GM18502 (cell line): Measurements from ENCODE around the gene BHLHE23.

Experiments used
- ATAC-seq: cut with Tn5 transposase; IDR thresholded peaks from one replicate; pipeline ENCODE4 v1.9.1; 2021; ENCODE audit warnings: mild to moderate bottlenecking; ENCODE audit not compliant: unreplicated experiment, poor library complexity

Gene BHLHE23

DNA sequence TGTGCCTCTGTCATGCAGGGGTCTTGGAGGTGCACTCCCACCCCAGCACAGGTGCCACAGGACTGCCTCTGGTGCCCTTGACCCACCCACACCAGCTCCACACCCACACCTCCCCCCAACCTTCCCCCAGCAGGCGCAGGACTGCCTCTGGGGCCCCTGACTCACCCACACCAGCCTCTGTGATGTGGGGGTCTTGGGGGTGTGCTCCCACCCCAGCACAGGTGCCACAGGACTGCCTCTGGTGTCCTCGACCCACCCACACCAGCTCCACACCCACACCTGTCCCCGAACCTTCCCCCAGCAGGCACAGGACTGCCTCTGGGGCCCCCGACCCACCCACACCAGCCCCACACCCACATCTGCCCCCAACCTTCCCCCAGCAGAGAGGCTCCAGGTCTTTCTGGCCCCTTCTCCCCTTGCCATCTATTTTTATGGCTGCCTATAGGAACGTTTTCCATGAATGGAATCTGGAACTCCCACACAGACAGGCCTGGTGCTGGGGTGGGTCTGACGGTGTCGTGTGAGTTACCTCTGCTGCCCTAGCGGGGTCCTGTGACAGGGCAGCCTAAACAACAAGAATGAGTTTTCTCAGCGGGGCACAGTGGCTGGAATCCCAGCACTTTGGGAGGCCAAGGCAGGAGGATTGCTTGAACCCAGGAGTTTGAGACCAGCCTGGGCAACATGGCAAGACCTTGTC, 30.8 kb downstream of the BHLHE23 start:
- ATAC-seq: no peak

- ATAC-seq: no peak
Observed at GRCh38 chr20:62975251-62975760, 31.5 kb downstream of the BHLHE23 start.

- ATAC-seq: no peak
Observed at GRCh38 chr20:62972845-62973745, 33.7 kb downstream of the BHLHE23 start.

DNA sequence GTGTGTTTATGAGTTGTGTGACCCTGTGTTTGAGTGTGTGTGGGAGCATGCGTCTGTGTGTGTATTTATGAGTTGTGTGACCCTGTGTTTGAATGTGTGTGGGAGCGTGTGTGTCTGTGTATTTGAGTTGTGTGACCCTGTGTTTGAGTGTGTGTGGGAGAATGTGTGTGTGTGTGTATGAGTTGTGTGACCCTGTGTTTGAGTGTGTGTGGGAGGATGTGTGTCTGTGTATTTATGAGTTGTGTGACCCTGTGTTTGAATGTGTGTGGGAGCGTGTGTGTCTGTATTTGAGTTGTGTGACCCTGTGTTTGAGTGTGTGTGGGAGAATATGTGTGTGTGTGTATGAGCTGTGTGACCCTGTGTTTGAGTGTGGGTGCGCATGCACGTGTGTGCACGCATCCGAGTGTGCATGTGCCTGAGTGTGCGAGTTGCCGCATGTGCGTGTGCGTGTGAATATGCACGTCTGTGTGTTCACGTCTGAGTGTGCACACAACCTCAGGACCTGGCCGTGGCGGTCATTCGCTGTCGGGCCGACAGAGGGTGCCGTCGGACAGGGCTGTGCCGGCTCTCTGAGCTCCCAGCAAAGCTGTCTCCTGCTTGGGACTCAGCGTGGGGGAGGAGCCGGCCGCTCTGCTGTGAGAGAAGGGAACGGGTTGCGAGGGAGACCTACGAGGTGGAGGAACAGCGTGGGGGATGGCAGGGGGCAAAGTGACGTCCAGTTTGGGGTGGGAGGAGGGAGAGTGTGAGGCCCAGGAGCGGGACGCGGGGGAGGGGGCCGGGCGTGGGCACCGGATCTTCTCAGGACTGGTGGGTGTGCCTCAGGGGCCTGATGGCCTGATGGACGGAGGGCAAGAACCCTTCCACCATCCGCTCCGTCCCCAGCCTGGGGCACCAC, 34.6 kb downstream of the BHLHE23 start:
- ATAC-seq: peak; percentile 76

GRCh38 chr20:62971211-62971949, 35.4 kb downstream of the BHLHE23 start:
- ATAC-seq: no peak

- ATAC-seq: no peak
Observed at GRCh38 chr20:62970307-62971210, 36.2 kb downstream of the BHLHE23 start.

- ATAC-seq: no peak
Observed at GRCh38 chr20:62969939-62970306, 36.8 kb downstream of the BHLHE23 start.

DNA sequence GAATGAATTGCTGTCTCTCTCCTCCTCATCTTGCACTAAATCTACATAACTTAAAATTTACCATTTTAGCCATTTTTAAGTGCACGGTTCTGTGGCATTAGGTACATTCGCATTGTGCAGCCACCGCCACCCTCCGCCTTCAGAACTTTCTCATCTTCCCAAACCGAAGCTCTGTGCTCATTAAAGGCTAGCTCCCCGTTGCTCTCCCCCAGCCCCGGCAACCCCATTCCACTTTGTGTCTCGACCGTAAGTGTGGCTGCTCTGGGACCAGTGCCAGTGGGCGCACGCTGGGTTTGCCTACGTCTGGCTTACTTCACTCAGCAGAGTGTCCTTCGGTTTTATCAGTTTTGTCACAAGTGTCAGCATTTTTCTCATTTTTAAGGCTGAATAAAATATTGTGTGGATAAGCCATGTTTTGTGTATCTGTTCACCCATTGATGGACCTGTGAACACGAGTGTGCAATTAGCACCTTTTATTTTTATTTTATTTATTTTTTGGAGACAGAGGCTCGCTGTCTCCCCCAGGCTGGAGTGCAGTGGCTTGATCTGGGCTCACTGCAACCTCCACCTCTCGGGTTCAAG, 37.5 kb downstream of the BHLHE23 start:
- no peak for ATAC-seq

GRCh38 chr20:62968378-62969178, 38.2 kb downstream of the BHLHE23 start:
- ATAC-seq: no peak

DNA sequence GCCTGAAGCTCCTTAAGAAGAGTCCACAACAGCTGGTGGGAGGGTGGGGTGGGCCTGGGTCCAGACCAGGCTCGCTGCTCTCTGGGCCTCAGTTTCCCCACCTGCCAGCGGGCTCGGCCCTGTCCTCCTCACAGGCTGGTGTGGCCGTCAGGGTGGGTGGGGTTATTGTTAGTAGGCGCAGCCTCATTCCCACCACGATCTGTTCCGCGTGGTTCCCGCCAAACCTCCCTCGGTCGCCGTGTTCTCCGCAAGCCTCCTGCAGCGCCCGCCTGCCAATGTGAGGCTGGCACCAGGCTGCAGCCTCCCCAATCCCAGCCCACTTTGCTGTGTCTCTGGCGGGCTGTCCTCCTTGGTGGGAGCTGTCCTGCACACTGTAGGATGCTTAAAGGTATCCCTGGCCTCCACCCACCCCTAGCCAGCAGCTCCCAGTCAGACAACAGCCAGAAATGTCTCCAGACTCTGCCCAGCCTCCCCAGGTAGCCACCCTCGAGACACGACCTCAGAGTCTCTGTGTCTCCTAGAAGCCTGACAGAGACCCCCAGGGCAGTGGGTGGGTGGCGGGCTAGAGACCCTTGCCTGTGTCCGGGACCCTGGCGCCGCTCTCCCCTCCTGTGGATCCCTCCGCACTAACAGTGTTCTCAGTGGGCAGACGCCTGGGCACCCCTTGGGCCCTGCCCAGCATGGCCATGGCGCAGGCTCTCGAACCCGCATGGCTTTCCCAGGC, 39.0 kb downstream of the BHLHE23 start:
- ATAC-seq: no peak

GRCh38 chr20:62967149-62967501, 39.6 kb downstream of the BHLHE23 start:
- ATAC-seq: no peak

- ATAC-seq: no peak
Observed at GRCh38 chr20:62966212-62967148, 40.3 kb downstream of the BHLHE23 start.

DNA sequence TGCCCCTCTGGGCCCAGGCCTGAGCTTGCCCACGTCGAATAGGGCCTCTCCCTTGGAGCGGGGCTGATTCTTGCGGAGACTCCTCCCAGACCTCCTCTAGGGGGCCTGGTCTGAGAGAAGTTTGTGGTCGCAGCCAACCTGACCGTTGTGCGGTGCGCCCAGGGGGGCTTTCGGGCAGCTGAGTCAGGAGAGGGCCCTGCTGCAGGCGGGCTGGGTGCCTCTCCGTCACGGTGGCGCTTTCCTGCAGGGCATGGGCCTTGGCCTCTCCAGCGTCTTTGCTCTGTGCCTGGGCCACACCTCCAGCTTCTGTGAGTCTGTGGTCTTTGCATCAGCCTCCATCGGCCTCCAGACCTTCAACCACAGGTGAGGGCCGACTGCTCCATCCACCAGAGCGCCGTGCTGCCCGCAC, 41.4 kb downstream of the BHLHE23 start:
- ATAC-seq: no peak

DNA sequence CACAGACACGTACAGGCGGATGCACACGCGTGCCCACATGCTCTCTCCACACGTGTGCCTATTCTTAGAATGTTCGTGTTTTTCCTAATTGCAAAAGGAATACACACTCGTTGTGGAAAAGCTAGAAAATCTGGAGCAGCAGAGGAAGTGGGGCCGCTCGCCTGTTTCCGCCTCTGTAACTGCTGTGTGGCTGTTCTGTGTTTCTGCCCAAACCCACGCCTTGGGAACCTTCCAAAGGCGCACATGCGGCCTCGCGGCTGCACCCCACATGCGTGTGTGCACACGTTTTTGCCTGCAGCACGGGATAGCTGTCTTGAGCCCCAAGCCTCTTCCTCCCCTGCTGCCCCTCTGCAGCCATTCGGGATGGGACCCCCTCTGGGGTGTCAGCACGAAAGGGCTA, 42.1 kb downstream of the BHLHE23 start:
- no peak for ATAC-seq

DNA sequence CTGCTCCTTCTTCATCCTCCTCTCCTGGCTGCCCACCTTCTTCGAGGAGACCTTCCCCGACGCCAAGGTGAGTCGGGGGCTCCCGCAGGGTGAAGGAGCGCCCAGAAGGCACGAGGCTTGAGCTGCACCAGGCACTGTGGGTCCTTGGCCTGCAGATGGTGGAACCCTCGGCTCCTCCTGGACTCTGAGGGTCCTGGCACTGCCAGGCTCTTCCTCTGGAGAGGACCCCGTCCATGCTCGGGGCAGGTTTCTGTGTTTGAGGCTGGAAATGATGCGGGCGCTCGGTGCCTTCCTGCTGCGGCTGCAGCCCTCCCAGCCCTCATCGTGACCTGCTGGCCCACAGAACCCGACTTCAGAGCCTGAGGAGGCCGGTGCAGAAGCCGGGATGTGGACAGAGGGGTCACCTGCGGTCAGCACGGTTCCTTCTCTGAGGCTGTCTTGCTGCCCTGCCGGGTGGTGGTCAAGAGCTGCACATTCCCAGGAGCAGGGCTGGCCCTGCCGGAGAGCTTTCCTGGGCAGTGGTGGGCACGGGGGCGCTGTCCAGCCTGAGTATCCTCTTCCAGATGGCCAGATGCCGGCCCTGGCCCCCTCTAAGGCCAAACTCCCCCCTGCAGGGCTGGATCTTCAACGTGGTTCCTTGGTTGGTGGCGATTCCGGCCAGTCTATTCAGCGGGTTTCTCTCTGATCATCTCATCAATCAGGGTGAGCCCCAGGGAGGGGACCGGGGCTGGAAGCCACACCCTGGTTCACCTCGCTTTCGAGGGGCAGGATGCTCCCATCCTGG, 43.0 kb downstream of the BHLHE23 start:
- ATAC-seq: no peak
